Measurements from ENCODE around the gene PLG.
"Not testable (repeated sequence)": the region's sequence is repeated elsewhere in the genome, so short reads cannot be mapped to it uniquely, and the experiment has no call there.

GRCh38 chr6:160701918-160702680 lies at the start of gene PLG:
- TF ChIP-seq, protein P1, sequence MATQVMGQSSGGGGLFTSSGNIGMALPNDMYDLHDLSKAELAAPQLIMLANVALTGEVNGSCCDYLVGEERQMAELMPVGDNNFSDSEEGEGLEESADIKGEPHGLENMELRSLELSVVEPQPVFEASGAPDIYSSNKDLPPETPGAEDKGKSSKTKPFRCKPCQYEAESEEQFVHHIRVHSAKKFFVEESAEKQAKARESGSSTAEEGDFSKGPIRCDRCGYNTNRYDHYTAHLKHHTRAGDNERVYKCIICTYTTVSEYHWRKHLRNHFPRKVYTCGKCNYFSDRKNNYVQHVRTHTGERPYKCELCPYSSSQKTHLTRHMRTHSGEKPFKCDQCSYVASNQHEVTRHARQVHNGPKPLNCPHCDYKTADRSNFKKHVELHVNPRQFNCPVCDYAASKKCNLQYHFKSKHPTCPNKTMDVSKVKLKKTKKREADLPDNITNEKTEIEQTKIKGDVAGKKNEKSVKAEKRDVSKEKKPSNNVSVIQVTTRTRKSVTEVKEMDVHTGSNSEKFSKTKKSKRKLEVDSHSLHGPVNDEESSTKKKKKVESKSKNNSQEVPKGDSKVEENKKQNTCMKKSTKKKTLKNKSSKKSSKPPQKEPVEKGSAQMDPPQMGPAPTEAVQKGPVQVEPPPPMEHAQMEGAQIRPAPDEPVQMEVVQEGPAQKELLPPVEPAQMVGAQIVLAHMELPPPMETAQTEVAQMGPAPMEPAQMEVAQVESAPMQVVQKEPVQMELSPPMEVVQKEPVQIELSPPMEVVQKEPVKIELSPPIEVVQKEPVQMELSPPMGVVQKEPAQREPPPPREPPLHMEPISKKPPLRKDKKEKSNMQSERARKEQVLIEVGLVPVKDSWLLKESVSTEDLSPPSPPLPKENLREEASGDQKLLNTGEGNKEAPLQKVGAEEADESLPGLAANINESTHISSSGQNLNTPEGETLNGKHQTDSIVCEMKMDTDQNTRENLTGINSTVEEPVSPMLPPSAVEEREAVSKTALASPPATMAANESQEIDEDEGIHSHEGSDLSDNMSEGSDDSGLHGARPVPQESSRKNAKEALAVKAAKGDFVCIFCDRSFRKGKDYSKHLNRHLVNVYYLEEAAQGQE (IDR thresholded peaks at IDR 0.05; ENCODE audit: insufficient read depth in 1 of 2, low read depth in 2 of 2, low read length in 1 of 2) = not testable (repeated sequence)
- TF ChIP-seq, protein P2, sequence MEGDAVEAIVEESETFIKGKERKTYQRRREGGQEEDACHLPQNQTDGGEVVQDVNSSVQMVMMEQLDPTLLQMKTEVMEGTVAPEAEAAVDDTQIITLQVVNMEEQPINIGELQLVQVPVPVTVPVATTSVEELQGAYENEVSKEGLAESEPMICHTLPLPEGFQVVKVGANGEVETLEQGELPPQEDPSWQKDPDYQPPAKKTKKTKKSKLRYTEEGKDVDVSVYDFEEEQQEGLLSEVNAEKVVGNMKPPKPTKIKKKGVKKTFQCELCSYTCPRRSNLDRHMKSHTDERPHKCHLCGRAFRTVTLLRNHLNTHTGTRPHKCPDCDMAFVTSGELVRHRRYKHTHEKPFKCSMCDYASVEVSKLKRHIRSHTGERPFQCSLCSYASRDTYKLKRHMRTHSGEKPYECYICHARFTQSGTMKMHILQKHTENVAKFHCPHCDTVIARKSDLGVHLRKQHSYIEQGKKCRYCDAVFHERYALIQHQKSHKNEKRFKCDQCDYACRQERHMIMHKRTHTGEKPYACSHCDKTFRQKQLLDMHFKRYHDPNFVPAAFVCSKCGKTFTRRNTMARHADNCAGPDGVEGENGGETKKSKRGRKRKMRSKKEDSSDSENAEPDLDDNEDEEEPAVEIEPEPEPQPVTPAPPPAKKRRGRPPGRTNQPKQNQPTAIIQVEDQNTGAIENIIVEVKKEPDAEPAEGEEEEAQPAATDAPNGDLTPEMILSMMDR (IDR thresholded peaks at IDR 0.05) = not testable (repeated sequence)
- not testable (repeated sequence) for TF ChIP-seq POLR2AphosphoS5 (IDR thresholded peaks at IDR 0.05; ENCODE audit: low read depth, low read length); SIN3A (IDR thresholded peaks at IDR 0.05; ENCODE audit: borderline replicate concordance, insufficient read depth, low read depth, low read length)

All from Panc1 (cell line).